Peyer's patch (tissue), 4 donors: ENCODE measurements around the gene MISP. TPM values are rescaled to one million over a fixed set of nuclear protein-coding genes. Genes with fewer than 3 reads are reported as not detected.
A peak's percentile ranks its signal among the peaks of the same experiment; 100 is the strongest.

Experiments
- DNase-seq, 3 donors: peaks; one replicate each; pipeline ENCODE4 v3.0.0-alpha.2; 2017 to 2019
- H3K27ac ChIP-seq, 4 donors: fragments of 200-600 bp; sonication (generic); one replicate each; pipeline ENCODE4 v1.5.1; 2016 to 2019
- H3K27me3 ChIP-seq, 2 donors: fragments of 200-600 bp; sonication (generic); one replicate each; pipeline ENCODE4 v1.5.1; 2019
- H3K36me3 ChIP-seq, 3 donors: fragments of 200-600 bp; sonication (generic); one replicate each; pipeline ENCODE4 v1.5.1; 2016 to 2019
- H3K4me1 ChIP-seq, 4 donors: fragments of 200-600 bp; sonication (generic); one replicate each; pipeline ENCODE4 v1.5.1; 2016 to 2019
- H3K4me3 ChIP-seq, 4 donors: fragments of 200-600 bp; sonication (generic); 1 replicate in 3 of 4; 2 replicates in 1 of 4; pipeline ENCODE4 v1.5.1; 2016 to 2019; ENCODE audit warnings: mild to moderate bottlenecking in 1 of 4
- H3K9me3 ChIP-seq, 4 donors: fragments of 200-600 bp; sonication (generic); one replicate each; pipeline ENCODE4 v1.5.1; 2016 to 2019; ENCODE audit warnings: mild to moderate bottlenecking in 1 of 4
- CTCF ChIP-seq, 6 experiments: fragments of 450-650 bp in 4 of 6; fragments of 200-600 bp in 2 of 6; sonication (generic) in 1 of 6; IDR thresholded peaks; one replicate each; pipeline ENCODE4 v1.5.1; 2017 to 2019; ENCODE audit warnings: antibody characterized with exemption in 6 of 6, mild to moderate bottlenecking in 3 of 6, moderate library complexity in 1 of 6
- POLR2A ChIP-seq, 2 donors: fragments of 450-650 bp; IDR thresholded peaks; one replicate each; pipeline ENCODE4 v1.5.1; 2017; ENCODE audit warnings: antibody characterized with exemption in 2 of 2, mild to moderate bottlenecking in 2 of 2, moderate library complexity in 2 of 2
- total RNA-seq, 4 donors: library from RNA; depleted of rRNA; stranded (reverse); fragments of >200 nt; gene quantifications; one replicate each; pipeline ENCODE4 v1.1.0, GENCODE V29; 2016

MISP gene
- total RNA-seq, 4 donors from 2014 or later = 116 to 828 (median 637) TPM

- H3K27me3 ChIP-seq = no peaks in the 10 kb centered on the region
- H3K4me1 ChIP-seq = peaks cover 0 to 37% (median 1%) of the 10 kb centered on the region in 4 donors
- TF ChIP-seq CTCF (IDR thresholded peaks at IDR 0.05) (no peak), POLR2A (IDR thresholded peaks at IDR 0.05) (no peak)
Measured at GRCh38 chr19:746208-746819, 4.6 kb upstream of the MISP start.

DNA sequence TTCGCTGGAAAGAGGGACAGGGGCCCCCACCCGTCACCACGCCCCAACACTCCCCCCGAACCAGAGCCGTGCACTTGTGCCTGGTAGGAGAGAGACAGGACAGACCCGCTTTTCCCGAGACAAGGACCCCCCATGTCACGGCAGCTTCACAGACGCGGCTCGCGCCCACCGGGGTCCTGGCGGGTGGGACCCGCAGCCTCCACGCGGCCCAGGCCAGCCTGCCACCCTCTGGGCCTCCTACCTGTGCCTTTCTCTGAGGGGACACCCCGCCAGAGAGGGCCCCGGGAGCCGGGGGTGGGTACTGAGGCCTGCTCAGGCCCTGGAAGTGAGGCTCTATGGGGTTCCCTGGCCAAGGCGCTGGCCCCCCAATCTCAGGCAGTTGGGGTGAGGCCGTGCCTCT lies 4.0 kb upstream of the MISP start:
- Histone ChIP-seq H3K4me3 (no peak overlapping the region), H3K27ac (peak overlapping the region in 1 of 4 donors; percentile 98)

More at GRCh38 chr19:746208-746819, 4.6 kb upstream of the MISP start:
- H3K4me3 ChIP-seq = no peak overlapping the region
- peaks cover 0 to 11% (median 0%) of the 10 kb centered on the region in 4 donors for H3K9me3 ChIP-seq
- H3K27ac ChIP-seq = no peak overlapping the region
- no peaks in the 10 kb centered on the region for H3K36me3 ChIP-seq
- no peak for DNase-seq

GRCh38 chr19:747432-748273 lies 3.3 kb upstream of the MISP start:
- Histone ChIP-seq H3K27me3 (no peaks in the 10 kb centered on the region), H3K36me3 (no peaks in the 10 kb centered on the region), H3K4me1 (peaks cover 0 to 35% (median under 1%) of the 10 kb centered on the region in 4 donors), H3K27ac (peak overlapping the region in 3 of 4 donors; percentile 98 to 99 (median 98)), H3K9me3 (peaks cover 0 to 11% (median 0%) of the 10 kb centered on the region in 4 donors), H3K4me3 (peak overlapping the region in 2 of 4 donors; percentile 58 to 63)
- TF ChIP-seq CTCF (IDR thresholded peaks at IDR 0.05) = no peak
- no peak for TF ChIP-seq POLR2A (IDR thresholded peaks at IDR 0.05)
- DNase-seq = no peak

More for the DNA sequence above, 4.0 kb upstream of the MISP start:
- TF ChIP-seq POLR2A (IDR thresholded peaks at IDR 0.05) = no peak
- no peak for TF ChIP-seq CTCF (IDR thresholded peaks at IDR 0.05)
- Histone ChIP-seq H3K9me3 (peaks cover 0 to 11% (median 0%) of the 10 kb centered on the region in 4 donors), H3K36me3 (no peaks in the 10 kb centered on the region), H3K27me3 (no peaks in the 10 kb centered on the region), H3K4me1 (peaks cover 0 to 37% (median 1%) of the 10 kb centered on the region in 4 donors)
- no peak for DNase-seq

GRCh38 chr19:748274-748598 lies 2.7 kb upstream of the MISP start:
- Histone ChIP-seq H3K4me1 (peaks cover 0 to 29% (median 0%) of the 10 kb centered on the region in 4 donors), H3K27me3 (no peaks in the 10 kb centered on the region), H3K9me3 (peaks cover 0 to 11% (median 0%) of the 10 kb centered on the region in 4 donors), H3K36me3 (no peaks in the 10 kb centered on the region), H3K27ac (peak overlapping the region in 3 of 4 donors; percentile 98 to 99 (median 98)), H3K4me3 (peak overlapping the region in 3 of 4 donors; percentile 32 to 63 (median 58))
- TF ChIP-seq CTCF (IDR thresholded peaks at IDR 0.05) = no peak
- peak; percentile 95 to 100 for TF ChIP-seq POLR2A (IDR thresholded peaks at IDR 0.05)
- peak in 2 of 3 donors; percentile 89 to 93 for DNase-seq

DNA sequence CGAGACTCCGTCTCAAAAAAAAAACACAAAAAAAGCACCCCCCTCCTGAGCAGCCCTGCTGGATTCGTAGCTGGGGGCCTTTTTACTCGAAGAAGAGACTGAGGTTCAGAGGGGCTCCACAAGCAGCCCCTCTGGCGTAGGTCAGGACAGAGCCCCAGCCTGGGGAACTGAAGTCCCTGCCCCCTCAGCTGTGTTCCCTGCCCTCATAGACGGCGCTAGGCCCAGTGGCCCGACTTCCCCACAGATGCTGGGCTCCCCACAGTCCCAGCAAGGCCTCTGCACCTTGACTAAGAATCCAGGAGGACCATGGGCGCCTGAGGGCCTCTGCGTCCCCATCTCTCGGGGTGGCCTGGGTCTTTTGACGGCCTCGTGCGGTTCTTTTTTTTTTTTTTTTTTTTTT lies 1.1 kb upstream of the MISP start:
- peak overlapping the region in 2 of 4 donors; percentile 58 to 63 for H3K4me3 ChIP-seq
- H3K27ac ChIP-seq = peak overlapping the region in 3 of 4 donors; percentile 98 to 99 (median 98)
- H3K9me3 ChIP-seq = peaks cover 0 to 11% (median 0%) of the 10 kb centered on the region in 4 donors
- H3K36me3 ChIP-seq = no peaks in the 10 kb centered on the region
- DNase-seq = no peak
- H3K27me3 ChIP-seq = no peaks in the 10 kb centered on the region
- peaks cover 0 to 29% (median 0%) of the 10 kb centered on the region in 4 donors for H3K4me1 ChIP-seq
- TF ChIP-seq POLR2A (IDR thresholded peaks at IDR 0.05) (no peak), CTCF (IDR thresholded peaks at IDR 0.05) (no peak)
